GM18499 (cell line): ENCODE data around the gene TSPAN32.

Experiments
- ATAC-seq: cut with Tn5 transposase; IDR thresholded peaks from one replicate; pipeline ENCODE4 v1.9.1; 2021; ENCODE audit warnings: moderate number of reproducible peaks; ENCODE audit not compliant: insufficient read depth, unreplicated experiment

The TSPAN32 gene

GRCh38 chr11:2266586-2267305 is 35.1 kb upstream of the TSPAN32 start:
- ATAC-seq, result no peak

- no peak for ATAC-seq
These were observed 34.4 kb upstream of the TSPAN32 start for GRCh38 chr11:2267306-2267850.

GRCh38 chr11:2267851-2268728 is 33.7 kb upstream of the TSPAN32 start:
- no peak for ATAC-seq

GRCh38 chr11:2268729-2269600 is 32.8 kb upstream of the TSPAN32 start:
- ATAC-seq, result no peak

- ATAC-seq, result no peak
These were observed 32.1 kb upstream of the TSPAN32 start for GRCh38 chr11:2269601-2270321.

GRCh38 chr11:2270322-2271076 is 31.3 kb upstream of the TSPAN32 start, which contains the start of gene ASCL2:
Gene ASCL2, minus strand, starts transcription at chr11:2270588. Its CDS starts 256 bp downstream, at chr11:2270332.
- no peak for ATAC-seq

GRCh38 chr11:2271077-2271326 is 30.8 kb upstream of the TSPAN32 start:
- no peak for ATAC-seq

- ATAC-seq, result no peak
These were observed 30.2 kb upstream of the TSPAN32 start for GRCh38 chr11:2271327-2272227.

GRCh38 chr11:2272228-2272945 is 29.4 kb upstream of the TSPAN32 start:
- ATAC-seq, result no peak

GRCh38 chr11:2272946-2273280 is 28.9 kb upstream of the TSPAN32 start:
- no peak for ATAC-seq

GRCh38 chr11:2273311-2273710 is 28.5 kb upstream of the TSPAN32 start:
- no peak for ATAC-seq

- ATAC-seq, result no peak
These were observed 28.0 kb upstream of the TSPAN32 start for GRCh38 chr11:2273771-2274170.

- ATAC-seq, result no peak
These were observed 26.2 kb upstream of the TSPAN32 start for GRCh38 chr11:2275334-2276279.

GRCh38 chr11:2276280-2277007 is 25.4 kb upstream of the TSPAN32 start:
- no peak for ATAC-seq

GRCh38 chr11:2277008-2277346 is 24.8 kb upstream of the TSPAN32 start:
- no peak for ATAC-seq

GRCh38 chr11:2277933-2278523 is 23.8 kb upstream of the TSPAN32 start:
- ATAC-seq, result no peak
